HepG2 (cell line): Measurements from ENCODE around the gene KMT2E.
"Not testable (repeated sequence)": the region's sequence is repeated elsewhere in the genome, so short reads cannot be mapped to it uniquely, and the experiment has no call there.

Source experiments
- KLF12 ChIP-seq: sonication (generic); formaldehyde crosslinking; IDR thresholded peaks from 2 replicates; pipeline ENCODE4 v1.4.0; 2020; ENCODE audit warnings: missing genetic modification reagents, borderline replicate concordance
- PRDM10 ChIP-seq: sonication (generic); formaldehyde crosslinking; IDR thresholded peaks from 2 replicates; pipeline ENCODE4 v1.4.0; 2020; ENCODE audit warnings: low read depth, missing genetic modification reagents
- REST ChIP-seq, 2 experiments: IDR thresholded peaks; 2 replicates each; pipeline ENCODE4 v1.6.1; 2011 to 2012; ENCODE audit warnings: low read length in 2 of 2, borderline replicate concordance in 1 of 2, low read depth in 1 of 2, mild to moderate bottlenecking in 1 of 2, moderate library complexity in 1 of 2
- SALL2 ChIP-seq: sonication (generic); formaldehyde crosslinking; IDR thresholded peaks from 2 replicates; pipeline ENCODE4 v1.8.1; 2023; ENCODE audit warnings: mild to moderate bottlenecking, missing genetic modification reagents, inconsistent platforms
- ZNF766 ChIP-seq: sonication (generic); formaldehyde crosslinking; IDR thresholded peaks from 2 replicates; pipeline ENCODE4 v1.5.0; 2020; ENCODE audit warnings: missing genetic modification reagents, borderline replicate concordance
- TF ChIP-seq, protein P1 (sequence below): conservative IDR thresholded peaks from 2 replicates; pipeline ENCODE4 v1.6.1; 2018; ENCODE audit warnings: missing genetic modification reagents
- TF ChIP-seq, protein P2 (sequence below): sonication (generic); formaldehyde crosslinking; IDR thresholded peaks from 2 replicates; pipeline ENCODE4 v1.8.1; 2023; ENCODE audit warnings: mild to moderate bottlenecking, missing genetic modification reagents
- TF ChIP-seq, protein P3 (sequence below): sonication (generic); formaldehyde crosslinking; IDR thresholded peaks from 2 replicates; pipeline ENCODE4 v1.8.1; 2023; ENCODE audit warnings: missing genetic modification reagents, inconsistent platforms, borderline replicate concordance

DNA sequence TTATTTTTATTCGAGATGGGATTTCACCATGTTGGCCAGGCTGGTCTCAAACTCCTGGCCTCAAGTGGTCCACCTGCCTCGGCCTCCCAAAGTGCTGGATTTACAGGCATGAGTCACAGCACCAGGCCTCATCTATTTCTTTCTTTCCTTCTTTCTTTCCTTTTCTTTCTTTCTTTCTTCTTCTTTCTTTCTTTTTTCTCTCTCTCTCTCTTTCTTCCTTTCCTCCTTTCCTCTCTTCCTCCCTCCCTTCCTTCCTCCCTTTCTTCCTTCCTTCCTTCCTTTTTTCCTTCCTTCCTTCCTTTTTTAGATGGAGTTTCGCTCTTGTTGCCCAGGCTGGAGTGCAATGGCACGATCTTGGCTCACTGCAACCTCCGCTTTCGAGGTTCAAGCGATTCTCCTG lies 36.9 kb downstream of the KMT2E start:
- TF ChIP-seq, protein P1, sequence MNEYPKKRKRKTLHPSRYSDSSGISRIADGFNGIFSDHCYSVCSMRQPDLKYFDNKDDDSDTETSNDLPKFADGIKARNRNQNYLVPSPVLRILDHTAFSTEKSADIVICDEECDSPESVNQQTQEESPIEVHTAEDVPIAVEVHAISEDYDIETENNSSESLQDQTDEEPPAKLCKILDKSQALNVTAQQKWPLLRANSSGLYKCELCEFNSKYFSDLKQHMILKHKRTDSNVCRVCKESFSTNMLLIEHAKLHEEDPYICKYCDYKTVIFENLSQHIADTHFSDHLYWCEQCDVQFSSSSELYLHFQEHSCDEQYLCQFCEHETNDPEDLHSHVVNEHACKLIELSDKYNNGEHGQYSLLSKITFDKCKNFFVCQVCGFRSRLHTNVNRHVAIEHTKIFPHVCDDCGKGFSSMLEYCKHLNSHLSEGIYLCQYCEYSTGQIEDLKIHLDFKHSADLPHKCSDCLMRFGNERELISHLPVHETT (CRISPR knock-in tag): not testable (repeated sequence)
- not testable (repeated sequence) for TF ChIP-seq KLF12 (CRISPR knock-in tag); REST (IDR thresholded peaks at IDR 0.05; ENCODE audit: borderline replicate concordance in 1 of 2, low read depth in 1 of 2, low read length in 2 of 2); PRDM10 (CRISPR knock-in tag); SALL2 (CRISPR knock-in tag); ZNF766 (CRISPR knock-in tag)
- TF ChIP-seq, protein P2, sequence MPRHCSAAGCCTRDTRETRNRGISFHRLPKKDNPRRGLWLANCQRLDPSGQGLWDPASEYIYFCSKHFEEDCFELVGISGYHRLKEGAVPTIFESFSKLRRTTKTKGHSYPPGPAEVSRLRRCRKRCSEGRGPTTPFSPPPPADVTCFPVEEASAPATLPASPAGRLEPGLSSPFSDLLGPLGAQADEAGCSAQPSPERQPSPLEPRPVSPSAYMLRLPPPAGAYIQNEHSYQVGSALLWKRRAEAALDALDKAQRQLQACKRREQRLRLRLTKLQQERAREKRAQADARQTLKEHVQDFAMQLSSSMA (CRISPR knock-in tag): not testable (repeated sequence)
- TF ChIP-seq, protein P3, sequence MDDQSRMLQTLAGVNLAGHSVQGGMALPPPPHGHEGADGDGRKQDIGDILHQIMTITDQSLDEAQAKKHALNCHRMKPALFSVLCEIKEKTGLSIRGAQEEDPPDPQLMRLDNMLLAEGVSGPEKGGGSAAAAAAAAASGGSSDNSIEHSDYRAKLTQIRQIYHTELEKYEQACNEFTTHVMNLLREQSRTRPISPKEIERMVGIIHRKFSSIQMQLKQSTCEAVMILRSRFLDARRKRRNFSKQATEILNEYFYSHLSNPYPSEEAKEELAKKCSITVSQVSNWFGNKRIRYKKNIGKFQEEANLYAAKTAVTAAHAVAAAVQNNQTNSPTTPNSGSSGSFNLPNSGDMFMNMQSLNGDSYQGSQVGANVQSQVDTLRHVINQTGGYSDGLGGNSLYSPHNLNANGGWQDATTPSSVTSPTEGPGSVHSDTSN: not testable (repeated sequence)
